GM12878 (cell line): ENCODE data around the gene PHEX. TPM values are rescaled to one million over a fixed set of nuclear protein-coding genes. Genes with fewer than 3 reads are reported as not detected.

Experiments
- CBFB ChIP-seq: IDR thresholded peaks from 2 replicates; pipeline ENCODE4 v1.6.1; 2016; ENCODE audit warnings: antibody characterized with exemption, low read depth
- CBX5 ChIP-seq: sonication (generic); IDR thresholded peaks from 2 replicates; pipeline ENCODE4 v1.6.1; 2016; ENCODE audit warnings: low read depth, moderate library complexity, mild to moderate bottlenecking, inconsistent platforms
- KAT2A ChIP-seq: conservative IDR thresholded peaks from 2 replicates; pipeline ENCODE4 v1.6.1; 2011; ENCODE audit warnings: low read depth, low read length; ENCODE audit not compliant: control insufficient read depth
- MAX ChIP-seq: IDR thresholded peaks from 2 replicates; pipeline ENCODE4 v1.6.1; 2012; ENCODE audit warnings: low read depth, low read length, improper control_type of control experiment
- NFIC ChIP-seq: IDR thresholded peaks from 2 replicates; pipeline ENCODE4 v1.6.1; 2012; ENCODE audit warnings: low read depth, mild to moderate bottlenecking, inconsistent platforms, low read length, moderate library complexity
- NR2C1 ChIP-seq: fragments of 450-650 bp; IDR thresholded peaks from 2 replicates; pipeline ENCODE4 v1.6.1; 2017; ENCODE audit warnings: antibody characterized with exemption, mild to moderate bottlenecking, moderate library complexity
- POLR2A ChIP-seq: IDR thresholded peaks from 2 replicates; pipeline ENCODE4 v1.6.1; 2011; ENCODE audit warnings: low read depth, mild to moderate bottlenecking, low read length
- POLR2AphosphoS5 ChIP-seq: IDR thresholded peaks from 2 replicates; pipeline ENCODE4 v1.6.1; 2011; ENCODE audit warnings: mild to moderate bottlenecking, low read length, inconsistent platforms
- SMAD1 ChIP-seq: fragments of 450-650 bp; IDR thresholded peaks from 2 replicates; pipeline ENCODE4 v1.6.1; 2018; ENCODE audit warnings: mild to moderate bottlenecking, low read depth; ENCODE audit not compliant: partially characterized antibody
- SPI1 ChIP-seq: IDR thresholded peaks from 2 replicates; pipeline ENCODE4 v1.6.1; 2011; ENCODE audit warnings: low read depth, mild to moderate bottlenecking, low read length, moderate library complexity, borderline replicate concordance; ENCODE audit not compliant: insufficient read depth
- SREBF2 ChIP-seq: IDR thresholded peaks from 2 replicates; pipeline ENCODE4 v1.6.1; 2012; ENCODE audit warnings: mild to moderate bottlenecking, low read length
- STAT1 ChIP-seq: fragments of 450-650 bp; conservative IDR thresholded peaks from 2 replicates; pipeline ENCODE4 v1.6.1; 2014; ENCODE audit warnings: antibody characterized with exemption, mild to moderate bottlenecking
- ZNF384 ChIP-seq: IDR thresholded peaks from 2 replicates; pipeline ENCODE4 v1.6.1; 2012; ENCODE audit warnings: low read depth, mild to moderate bottlenecking, low read length, improper control_type of control experiment, borderline replicate concordance
- ZNF592 ChIP-seq: fragments of 450-650 bp; IDR thresholded peaks from 2 replicates; pipeline ENCODE4 v1.6.1; 2017; ENCODE audit warnings: mild to moderate bottlenecking, moderate library complexity
- polyA plus RNA-seq, 11 experiments: library from polyadenylated mRNA; depleted of rRNA in 4 of 11; unstranded in 6 of 11; stranded (reverse) in 5 of 11; fragments of >200 nt; fragmentation: Nextera tagmentation in 4 of 11; fragmentation: Illumina TruSeq in 1 of 11; extraction: Ambion mirVana in 4 of 11; extraction: Trizol in 1 of 11; gene quantifications; 1 replicate in 1 of 11; 2 replicates in 10 of 11; pipeline versions ENCODE4 v1.2.1 to v1.2.3, GENCODE V29; 2011 to 2016; ENCODE audit warnings: inconsistent platforms in 2 of 11, missing spikeins in 2 of 11, low read depth in 1 of 11
- total RNA-seq, 4 experiments: library from RNA; depleted of rRNA in 3 of 4; stranded (reverse); fragments of >200 nt in 3 of 4; fragmentation: Illumina TruSeq in 1 of 4; extraction: Trizol in 1 of 4; gene quantifications; 2 replicates each; pipeline versions ENCODE4 v1.2.1 to v1.2.3, GENCODE V29; 2013 to 2021

Gene PHEX
- total and polyA plus RNA-seq, 10 of the 15 experiments (the other 5 are each of a cell fraction or from before 2014, with no cell fraction given): 0.12 to 97.2 (median 0.55) TPM

GRCh38 chrX:22147942-22148341 lies 115.8 kb downstream of the PHEX start (continued):
- TF ChIP-seq ZNF592 (no peak), POLR2AphosphoS5 (no peak), SMAD1 (no peak), NFIC (no peak), KAT2A (no peak), STAT1 (no peak), POLR2A (no peak), ZNF384 (no peak), MAX (no peak), SREBF2 (no peak), NR2C1 (no peak), SPI1 (no peak), CBFB (no peak), CBX5 (no peak)
- TF ChIP-seq, all 136 proteins: peak for 0
